ENCODE measurements around the gene OR8B8. TPM values are rescaled to one million over a fixed set of nuclear protein-coding genes. Genes with fewer than 3 reads are reported as not detected.
A peak's percentile ranks its signal among the peaks of the same experiment; 100 is the strongest.

OR8B8 gene
- total RNA-seq, result not detected in 2 replicates

- no peak within 1 kb of the TSS for H3K4me3 ChIP-seq (ENCODE audit: low read depth, low read length)
- TF ChIP-seq CTCF (conservative IDR thresholded peaks at IDR 0.05; ENCODE audit: low read depth, low read length), result no peak
- DNase-seq (ENCODE audit: low read depth), result no peak
Observed at GRCh38 chr11:124445646-124446150, at the start of gene OR8B8. TSS of gene OR8B8 (minus strand) at chr11:124445696. CDS start at chr11:124441085, 4,611 bp downstream.

GRCh38 chr11:124493016-124493655 is 47.6 kb upstream of the OR8B8 start:
- no peak for TF ChIP-seq CTCF (conservative IDR thresholded peaks at IDR 0.05; ENCODE audit: low read depth, low read length)
- no peak overlapping the region for H3K4me3 ChIP-seq (ENCODE audit: low read depth, low read length)
- no peak for DNase-seq (ENCODE audit: low read depth)

- DNase-seq (ENCODE audit: low read depth), result no peak
- H3K4me3 ChIP-seq (ENCODE audit: low read depth, low read length), result no peak overlapping the region
- no peak for TF ChIP-seq CTCF (conservative IDR thresholded peaks at IDR 0.05; ENCODE audit: low read depth, low read length)
Observed at GRCh38 chr11:124483422-124483821, 37.9 kb upstream of the OR8B8 start.

GRCh38 chr11:124482362-124483147 is 37.1 kb upstream of the OR8B8 start:
- peak overlapping the region; percentile 52 for H3K4me3 ChIP-seq (ENCODE audit: low read depth, low read length)
- TF ChIP-seq CTCF (conservative IDR thresholded peaks at IDR 0.05; ENCODE audit: low read depth, low read length), result no peak
- DNase-seq (ENCODE audit: low read depth), result no peak

- peak overlapping the region; percentile 52 for H3K4me3 ChIP-seq (ENCODE audit: low read depth, low read length)
- DNase-seq (ENCODE audit: low read depth), result peak; percentile 57
- no peak for TF ChIP-seq CTCF (conservative IDR thresholded peaks at IDR 0.05; ENCODE audit: low read depth, low read length)
Observed at GRCh38 chr11:124481365-124482323, 36.1 kb upstream of the OR8B8 start.

- no peak for DNase-seq (ENCODE audit: low read depth)
- H3K4me3 ChIP-seq (ENCODE audit: low read depth, low read length), result no peak overlapping the region
- TF ChIP-seq CTCF (conservative IDR thresholded peaks at IDR 0.05; ENCODE audit: low read depth, low read length), result no peak
Observed at GRCh38 chr11:124479561-124479960, 34.1 kb upstream of the OR8B8 start.
